ENCODE measurements around the gene NUDCD3. TPM values are rescaled to one million over a fixed set of nuclear protein-coding genes. Genes with fewer than 3 reads are reported as not detected.

Gene NUDCD3
- total and polyA plus RNA-seq, 2 of the 8 experiments (the other 6 are each of a cell fraction or from before 2014, with no cell fraction given): 35.2 to 93.7 TPM

GRCh38 chr7:44378744-44379143 lies 111.7 kb downstream of the NUDCD3 start:
- H3K4me1 ChIP-seq (replicated peaks in 1 of 4; ENCODE audit: control insufficient read depth in 3 of 4, insufficient read depth in 4 of 4, low read length in 3 of 4): no peaks in the 10 kb centered on the region
- WGBS, 2 experiments (ENCODE audit: extremely low coverage in 1 of 2, insufficient coverage in 1 of 2, insufficient read length in 1 of 2, insufficient replicate concordance in 2 of 2, low coverage in 1 of 2, low lambda C conversion rate in 2 of 2, missing lambda C conversion rate in 1 of 2): 79% methylated on average over 3 of the region's 3 CpGs; no CpG with 5 or more reads in 1 of the 2 experiments
- H4K5ac ChIP-seq (ENCODE audit: insufficient read length, low read depth, low read length): no peak overlapping the region
- H3K9ac ChIP-seq (replicated peaks in 1 of 4; ENCODE audit: extremely low read depth in 1 of 4, low read depth in 3 of 4, low read length in 3 of 4): no peak overlapping the region
- H2AFZ ChIP-seq (ENCODE audit: low read length): no peak overlapping the region
- H2BK15ac ChIP-seq (ENCODE audit: low read length): no peak overlapping the region
- H4K91ac ChIP-seq (replicated peaks; ENCODE audit: insufficient read length, low read length): no peak overlapping the region
- H3K4ac ChIP-seq (replicated peaks; ENCODE audit: insufficient read length, low read depth, low read length): no peak overlapping the region
- H3K18ac ChIP-seq (ENCODE audit: extremely low read depth, low read length): no peak overlapping the region
- H3K36me3 ChIP-seq (ENCODE audit: control insufficient read depth in 2 of 4, insufficient read depth in 4 of 4, low read length in 3 of 4): no peaks in the 10 kb centered on the region
- no peak for TF ChIP-seq CTBP2 (IDR thresholded peaks at IDR 0.05; ENCODE audit: borderline replicate concordance, insufficient read depth, insufficient read length, low read length)
- TF ChIP-seq NANOG (IDR thresholded peaks at IDR 0.05; ENCODE audit: insufficient read depth, low read depth, low read length, poor library complexity, severe bottlenecking): no peak
- TF ChIP-seq ASH2L (IDR thresholded peaks at IDR 0.05; ENCODE audit: low read length): no peak
- no peak for TF ChIP-seq MAFK (IDR thresholded peaks at IDR 0.05; ENCODE audit: low read depth, low read length)
- TF ChIP-seq KDM5A (IDR thresholded peaks at IDR 0.05; ENCODE audit: low read length): no peak
- H2BK20ac ChIP-seq (ENCODE audit: low read length): no peak overlapping the region
- H2BK5ac ChIP-seq (ENCODE audit: low read depth, low read length): no peak overlapping the region
- ChIA-PET POLR2A (ENCODE audit: partially characterized antibody) (interaction anchor here (0.6 to 1.6 kb wide), 3 partner anchors 19 to 737 kb away, joined by 3 to 4 read pairs (median 3); no protein-coding TSS in a partner anchor), CTCF (ENCODE audit: partially characterized antibody) (interaction anchor here (1.0 to 2.2 kb wide), 5 partner anchors 12 to 30 kb away, joined by 3 to 7 read pairs (median 3); no protein-coding TSS in a partner anchor)
- FAIRE-seq (no peak), DNase-seq (ENCODE audit: low read depth in 1 of 2, low spot score in 2 of 2) (no peak)
- H3K9me3 ChIP-seq (ENCODE audit: insufficient read depth in 2 of 2, low read depth in 1 of 2, low read length in 1 of 2): no peaks in the 10 kb centered on the region
- H3K4me3 ChIP-seq (ENCODE audit: extremely low read depth in 1 of 4, insufficient read depth in 2 of 4, low read depth in 3 of 4, low read length in 4 of 4): no peak overlapping the region
- peaks cover 0 to 2% (median 0%) of the 10 kb centered on the region in 4 experiments; a peak in 2 of 7 replicates for H3K27me3 ChIP-seq (replicated peaks in 1 of 4; ENCODE audit: control insufficient read depth in 3 of 4, extremely low read depth in 1 of 4, insufficient read depth in 3 of 4, low read length in 3 of 4)
- H3K79me2 ChIP-seq (ENCODE audit: control insufficient read depth in 1 of 2, insufficient read depth in 2 of 2, low read length in 2 of 2): no peaks in the 10 kb centered on the region
- no peak overlapping the region for H3K23ac ChIP-seq (ENCODE audit: insufficient read length)
- H3K4me2 ChIP-seq (ENCODE audit: insufficient read depth in 1 of 2, low read depth in 2 of 2, low read length in 2 of 2): no peak overlapping the region
- H4K20me1 ChIP-seq (replicated peaks in 1 of 2; ENCODE audit: control insufficient read depth in 1 of 2, insufficient read depth in 2 of 2, low read length in 2 of 2): peaks cover 0 to 12% of the 10 kb centered on the region in 2 experiments
- no peak overlapping the region for H3K56ac ChIP-seq (replicated peaks; ENCODE audit: insufficient read length, low read depth, low read length)
- no peak overlapping the region for H2AK5ac ChIP-seq (ENCODE audit: low read depth, low read length)
- H3K23me2 ChIP-seq (ENCODE audit: low read depth, low read length): no peaks in the 10 kb centered on the region
- H4K8ac ChIP-seq (ENCODE audit: extremely low read depth, insufficient read depth, low read length): no peak overlapping the region
- no peaks in the 10 kb centered on the region for H3K79me1 ChIP-seq (ENCODE audit: low read depth, low read length)
- H2BK12ac ChIP-seq (ENCODE audit: low read depth, low read length): no peak overlapping the region
- no peak overlapping the region for H2BK120ac ChIP-seq (replicated peaks; ENCODE audit: low read depth, low read length)
- no peak overlapping the region for H3K27ac ChIP-seq (ENCODE audit: low read depth, low read length)
- H3K14ac ChIP-seq (ENCODE audit: insufficient read length): no peak overlapping the region

Measured in H1 (cell line).